HG02970 (cell line): Measurements from ENCODE around the gene PPP4C.

Experiments used
- ATAC-seq: cut with Tn5 transposase; IDR thresholded peaks from one replicate; pipeline ENCODE4 v1.9.1; 2021; ENCODE audit warnings: mild to moderate bottlenecking, moderate library complexity, moderate number of reproducible peaks; ENCODE audit not compliant: unreplicated experiment, low FRiP score

Gene PPP4C

GRCh38 chr16:30077656-30078055 is 1.9 kb downstream of the PPP4C start:
- ATAC-seq = no peak

DNA sequence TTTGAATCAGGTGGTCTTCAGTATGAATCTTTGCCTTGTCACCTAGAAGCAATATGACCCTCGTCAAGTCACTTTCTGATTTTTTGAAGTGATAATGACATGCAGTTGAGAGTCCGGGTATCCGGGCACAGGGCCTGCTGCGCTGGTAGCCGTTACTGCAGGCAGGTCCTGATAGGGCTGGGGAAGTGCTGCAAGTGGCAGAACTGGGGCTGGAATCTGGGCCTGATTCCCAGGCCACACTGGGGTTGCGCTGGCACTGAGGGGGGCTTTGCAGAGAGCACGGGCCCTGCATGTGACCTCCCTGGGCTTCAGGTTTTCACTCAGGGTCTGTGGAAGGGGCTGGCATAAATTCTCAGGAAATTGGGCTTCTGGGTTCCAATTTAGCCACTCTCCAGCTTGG is 3.0 kb downstream of the PPP4C start:
- ATAC-seq = no peak

DNA sequence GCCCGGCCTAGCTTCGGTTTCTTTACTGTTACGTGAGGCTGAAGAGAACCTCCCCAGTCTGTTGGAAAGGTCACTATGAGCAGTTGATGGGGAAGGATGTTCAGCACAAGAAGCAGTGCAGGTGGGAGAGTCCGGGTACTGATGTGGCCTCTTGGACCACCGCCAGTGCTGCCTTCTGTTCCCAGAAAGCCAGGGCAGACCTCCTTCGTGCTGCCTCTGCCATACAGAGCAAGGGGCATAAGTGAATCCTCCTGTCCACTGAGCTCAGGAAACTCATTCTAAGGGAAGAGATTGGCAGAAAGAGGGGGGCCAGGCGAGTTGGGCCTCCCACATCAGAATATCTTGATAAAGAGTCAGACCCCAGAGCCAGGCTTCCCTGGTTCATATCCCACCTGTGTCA is 3.7 kb downstream of the PPP4C start:
- ATAC-seq = no peak

- ATAC-seq = no peak
Observed at GRCh38 chr16:30082545-30083090, 6.8 kb downstream of the PPP4C start.

GRCh38 chr16:30083216-30084055 is 7.6 kb downstream of the PPP4C start:
- ATAC-seq = no peak

DNA sequence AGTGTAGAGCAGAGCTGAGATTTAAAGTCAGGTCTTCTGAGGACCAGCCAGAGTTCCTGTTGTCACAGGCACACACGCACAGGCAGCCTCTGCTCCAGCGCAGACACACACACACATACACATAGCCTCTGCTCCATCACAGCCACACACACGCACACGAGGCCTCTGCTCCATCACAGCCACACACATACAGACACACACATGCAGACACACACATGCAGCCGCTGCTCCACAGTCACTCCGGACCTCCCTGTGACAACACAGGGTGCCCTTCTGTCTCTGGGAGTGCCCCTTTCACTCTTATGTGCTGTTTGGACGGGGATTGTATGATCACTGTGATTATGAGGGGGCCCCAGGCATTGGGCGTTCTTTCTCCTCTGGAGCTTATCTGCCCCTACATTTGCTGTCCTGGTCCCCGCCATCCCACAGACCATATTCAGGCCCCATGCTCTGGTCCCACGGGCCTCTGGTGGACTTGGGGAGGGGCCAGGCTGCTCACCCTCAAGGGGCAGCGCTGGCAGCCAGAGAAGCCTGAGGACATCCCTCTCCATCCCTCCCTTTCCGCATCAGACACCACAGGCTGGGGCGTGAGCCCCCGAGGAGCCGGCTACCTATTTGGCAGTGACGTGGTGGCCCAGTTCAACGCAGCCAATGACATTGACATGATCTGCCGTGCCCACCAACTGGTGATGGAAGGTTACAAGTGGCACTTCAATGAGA is 8.5 kb downstream of the PPP4C start:
- ATAC-seq = no peak

GRCh38 chr16:30084816-30085159 is 9.0 kb downstream of the PPP4C start:
- no peak for ATAC-seq

GRCh38 chr16:30085247-30085646 is 9.5 kb downstream of the PPP4C start:
- no peak for ATAC-seq

DNA sequence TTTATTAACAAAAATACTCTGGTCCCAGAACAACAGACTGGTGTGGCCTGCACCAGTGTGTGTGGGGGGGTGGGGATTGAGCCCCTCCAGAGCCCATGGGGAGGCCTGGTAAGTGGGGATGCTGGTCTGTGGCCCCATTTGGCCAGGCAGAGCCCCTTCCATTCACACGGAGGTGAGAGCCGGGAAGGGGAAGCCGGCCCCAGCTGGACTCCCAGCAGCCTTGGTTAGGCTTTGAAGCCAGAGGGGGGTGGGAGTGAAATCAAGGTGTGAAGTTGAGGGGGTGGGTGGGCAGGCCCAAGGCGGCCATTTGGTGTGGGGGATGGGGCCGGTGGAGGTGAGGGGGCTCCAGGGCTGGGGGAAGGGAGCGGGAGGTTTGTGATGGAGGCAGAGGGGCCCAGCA is 10.0 kb downstream of the PPP4C start:
- no peak for ATAC-seq

GRCh38 chr16:30086291-30087140 is 10.7 kb downstream of the PPP4C start:
- ATAC-seq = no peak

GRCh38 chr16:30087181-30087898 is 11.5 kb downstream of the PPP4C start:
- ATAC-seq = no peak

GRCh38 chr16:30088237-30088831 is 12.5 kb downstream of the PPP4C start:
- ATAC-seq = no peak

GRCh38 chr16:30088832-30089624 is 13.2 kb downstream of the PPP4C start:
- no peak for ATAC-seq

- ATAC-seq = no peak
Observed at GRCh38 chr16:30090610-30091331, 15.0 kb downstream of the PPP4C start.

GRCh38 chr16:30091474-30092372 is 15.9 kb downstream of the PPP4C start, which contains the start of gene TBX6:
Gene TBX6 (minus strand): TSS chr16:30091924. CDS start chr16:30091193, 731 bp downstream.
- peak; percentile 61 for ATAC-seq

GRCh38 chr16:30092373-30093010 is 16.7 kb downstream of the PPP4C start:
- ATAC-seq = peak; percentile 33
